Memory B cell (primary cell): ENCODE results near the gene ARV1.
A peak's percentile ranks its signal among the peaks of the same experiment; 100 is the strongest.

Source experiments
- ATAC-seq: fragments of 150-1000 bp; cut with Tn5 transposase; 2 replicates; pipeline ENCODE4 v1.10.0; 2021; ENCODE audit warnings: low read depth, mild to moderate bottlenecking, moderate library complexity
- DNase-seq, 2 donors: peaks; one replicate each; pipeline ENCODE4 v3.0.0; 2022; ENCODE audit warnings: low spot score in 2 of 2
- H3K27ac Mint-ChIP-seq: one replicate; pipeline ENCODE4 v1.8.0; 2022; ENCODE audit warnings: mild to moderate bottlenecking, moderate library complexity, mixed read lengths
- H3K27me3 Mint-ChIP-seq: one replicate; pipeline ENCODE4 v1.8.0; 2022; ENCODE audit warnings: mixed read lengths
- H3K36me3 Mint-ChIP-seq: one replicate; pipeline ENCODE4 v1.8.0; 2022; ENCODE audit warnings: mild to moderate bottlenecking, mixed read lengths
- H3K4me1 Mint-ChIP-seq: one replicate; pipeline ENCODE4 v1.8.0; 2022; ENCODE audit warnings: mixed read lengths
- H3K4me3 Mint-ChIP-seq: one replicate; pipeline ENCODE4 v1.8.0; 2022; ENCODE audit warnings: mild to moderate bottlenecking, moderate library complexity, mixed read lengths
- H3K9me3 Mint-ChIP-seq: one replicate; pipeline ENCODE4 v1.8.0; 2022; ENCODE audit warnings: mixed read lengths

Gene ARV1

GRCh38 chr1:230964896-230965295, 14.0 kb upstream of the ARV1 start:
- Mint-ChIP-seq H3K27ac (no peak overlapping the region), H3K27me3 (no peaks in the 10 kb centered on the region), H3K4me1 (peaks cover 26% of the 10 kb centered on the region)

GRCh38 chr1:230965535-230965934, 13.4 kb upstream of the ARV1 start:
- H3K27ac Mint-ChIP-seq: no peak overlapping the region
- no peak for DNase-seq
- H3K4me3 Mint-ChIP-seq: no peak overlapping the region
- no peaks in the 10 kb centered on the region for H3K27me3 Mint-ChIP-seq
- peaks cover 22% of the 10 kb centered on the region for H3K36me3 Mint-ChIP-seq
- H3K4me1 Mint-ChIP-seq: peaks cover 32% of the 10 kb centered on the region
- ATAC-seq: no peak
- H3K9me3 Mint-ChIP-seq: no peaks in the 10 kb centered on the region

More at GRCh38 chr1:230964896-230965295, 14.0 kb upstream of the ARV1 start:
- H3K36me3 Mint-ChIP-seq: peaks cover 21% of the 10 kb centered on the region
- H3K9me3 Mint-ChIP-seq: no peaks in the 10 kb centered on the region
- no peak for DNase-seq
- ATAC-seq: no peak
- H3K4me3 Mint-ChIP-seq: no peak overlapping the region

- Mint-ChIP-seq H3K4me1 (peaks cover 35% of the 10 kb centered on the region), H3K27ac (no peak overlapping the region), H3K9me3 (no peaks in the 10 kb centered on the region), H3K36me3 (peaks cover 16% of the 10 kb centered on the region), H3K27me3 (no peaks in the 10 kb centered on the region), H3K4me3 (no peak overlapping the region)
- DNase-seq (no peak), ATAC-seq (no peak)
Measured at GRCh38 chr1:230966358-230966873, 12.5 kb upstream of the ARV1 start.

GRCh38 chr1:230970432-230970831, 8.5 kb upstream of the ARV1 start:
- H3K27ac Mint-ChIP-seq: peak overlapping the region; percentile 80
- no peaks in the 10 kb centered on the region for H3K27me3 Mint-ChIP-seq
- peaks cover 40% of the 10 kb centered on the region for H3K4me1 Mint-ChIP-seq
- ATAC-seq (no peak), DNase-seq (no peak)
- peaks cover 9% of the 10 kb centered on the region for H3K36me3 Mint-ChIP-seq
- H3K9me3 Mint-ChIP-seq: no peaks in the 10 kb centered on the region
- no peak overlapping the region for H3K4me3 Mint-ChIP-seq

- Mint-ChIP-seq H3K9me3 (no peaks in the 10 kb centered on the region), H3K4me1 (peaks cover 44% of the 10 kb centered on the region), H3K4me3 (no peak overlapping the region), H3K27ac (peak overlapping the region; percentile 85), H3K27me3 (no peaks in the 10 kb centered on the region), H3K36me3 (peaks cover 13% of the 10 kb centered on the region)
- ATAC-seq: no peak
- no peak for DNase-seq
Measured at GRCh38 chr1:230971771-230972170, 7.1 kb upstream of the ARV1 start.

GRCh38 chr1:230972855-230973271, 6.0 kb upstream of the ARV1 start:
- Mint-ChIP-seq H3K4me3 (peak overlapping the region; percentile 58), H3K4me1 (peaks cover 52% of the 10 kb centered on the region), H3K36me3 (peaks cover 13% of the 10 kb centered on the region), H3K27ac (peak overlapping the region; percentile 85), H3K27me3 (no peaks in the 10 kb centered on the region), H3K9me3 (no peaks in the 10 kb centered on the region)
- peak; percentile 87 for ATAC-seq
- peak in 1 of 2 donors; percentile 29 for DNase-seq

GRCh38 chr1:230975636-230976035, 3.3 kb upstream of the ARV1 start:
- no peak overlapping the region for H3K4me3 Mint-ChIP-seq
- peaks cover 41% of the 10 kb centered on the region for H3K4me1 Mint-ChIP-seq
- ATAC-seq (no peak), DNase-seq (no peak)
- peaks cover 4% of the 10 kb centered on the region for H3K36me3 Mint-ChIP-seq
- peak overlapping the region; percentile 95 for H3K27ac Mint-ChIP-seq
- H3K27me3 Mint-ChIP-seq: no peaks in the 10 kb centered on the region
- H3K9me3 Mint-ChIP-seq: no peaks in the 10 kb centered on the region

- Mint-ChIP-seq H3K4me1 (peaks cover 39% of the 10 kb centered on the region), H3K27ac (peak overlapping the region; percentile 95), H3K9me3 (no peaks in the 10 kb centered on the region), H3K4me3 (no peak overlapping the region), H3K36me3 (peaks cover 4% of the 10 kb centered on the region), H3K27me3 (no peaks in the 10 kb centered on the region)
- no peak for DNase-seq
- no peak for ATAC-seq
Measured at GRCh38 chr1:230976360-230976759, 2.5 kb upstream of the ARV1 start.

GRCh38 chr1:230976825-230977747, 1.8 kb upstream of the ARV1 start:
- DNase-seq: peak in 1 of 2 donors; percentile 16
- peaks cover 32% of the 10 kb centered on the region for H3K4me1 Mint-ChIP-seq

GRCh38 chr1:230977761-230978490, 968 bp upstream of the ARV1 start:
- Mint-ChIP-seq H3K27me3 (no peaks in the 10 kb centered on the region), H3K9me3 (no peaks in the 10 kb centered on the region), H3K4me1 (peaks cover 26% of the 10 kb centered on the region), H3K4me3 (peak overlapping the region; percentile 99), H3K27ac (peak overlapping the region; percentile 95), H3K36me3 (peaks cover 4% of the 10 kb centered on the region)
- no peak for DNase-seq
- no peak for ATAC-seq

More at GRCh38 chr1:230976825-230977747, 1.8 kb upstream of the ARV1 start:
- Mint-ChIP-seq H3K36me3 (peaks cover 4% of the 10 kb centered on the region), H3K9me3 (no peaks in the 10 kb centered on the region), H3K4me3 (peak overlapping the region; percentile 99), H3K27me3 (no peaks in the 10 kb centered on the region), H3K27ac (peak overlapping the region; percentile 95)
- no peak for ATAC-seq

GRCh38 chr1:230979389-230979716, 459 bp downstream of the ARV1 start:
- peaks cover 22% of the 10 kb centered on the region for H3K4me1 Mint-ChIP-seq
- no peaks in the 10 kb centered on the region for H3K9me3 Mint-ChIP-seq
- peaks cover 4% of the 10 kb centered on the region for H3K36me3 Mint-ChIP-seq
- peak overlapping the region; percentile 90 for H3K4me3 Mint-ChIP-seq
- ATAC-seq: no peak
- H3K27me3 Mint-ChIP-seq: no peaks in the 10 kb centered on the region
- no peak for DNase-seq
- H3K27ac Mint-ChIP-seq: no peak overlapping the region

GRCh38 chr1:230979952-230980351, 1.1 kb downstream of the ARV1 start:
- no peak overlapping the region for H3K27ac Mint-ChIP-seq
- no peaks in the 10 kb centered on the region for H3K9me3 Mint-ChIP-seq
- peaks cover 23% of the 10 kb centered on the region for H3K4me1 Mint-ChIP-seq
- no peak for DNase-seq
- ATAC-seq: no peak
- peak overlapping the region; percentile 90 for H3K4me3 Mint-ChIP-seq
- no peaks in the 10 kb centered on the region for H3K27me3 Mint-ChIP-seq
- peaks cover 4% of the 10 kb centered on the region for H3K36me3 Mint-ChIP-seq

GRCh38 chr1:230982696-230983095, 3.8 kb downstream of the ARV1 start:
- Mint-ChIP-seq H3K36me3 (peaks cover 8% of the 10 kb centered on the region), H3K27me3 (no peaks in the 10 kb centered on the region), H3K4me1 (peaks cover 14% of the 10 kb centered on the region), H3K9me3 (no peaks in the 10 kb centered on the region), H3K27ac (no peak overlapping the region), H3K4me3 (no peak overlapping the region)
- DNase-seq (no peak), ATAC-seq (no peak)

- Mint-ChIP-seq H3K4me3 (no peak overlapping the region), H3K9me3 (no peaks in the 10 kb centered on the region), H3K27ac (no peak overlapping the region), H3K27me3 (no peaks in the 10 kb centered on the region), H3K36me3 (peaks cover 10% of the 10 kb centered on the region), H3K4me1 (peaks cover 12% of the 10 kb centered on the region)
- DNase-seq (no peak), ATAC-seq (no peak)
Measured at GRCh38 chr1:230983811-230984210, 4.9 kb downstream of the ARV1 start.
